Measurements from ENCODE around the gene NELL1.

DNA sequence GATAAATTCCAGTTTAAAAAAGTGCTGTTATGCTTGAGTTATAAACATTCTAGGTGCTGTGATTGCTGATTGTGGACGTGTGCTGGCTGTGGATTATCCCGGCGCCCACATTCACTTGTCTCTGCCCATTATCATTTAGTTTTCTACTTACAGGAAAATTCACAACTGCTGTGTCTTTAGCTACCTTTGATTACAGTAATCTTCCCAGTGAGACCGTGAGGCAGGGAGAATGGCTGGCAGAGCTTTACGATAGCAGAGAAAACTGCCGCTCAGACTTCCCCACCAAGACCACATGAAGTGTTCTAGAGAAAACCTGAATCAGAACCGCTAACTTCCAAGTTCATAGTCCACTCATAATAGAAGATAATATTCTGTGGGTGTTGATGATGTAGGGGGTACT lies 34.6 kb upstream of the NELL1 start:
- TF ChIP-seq NFRKB (IDR thresholded peaks at IDR 0.05) (no peak), ELF4 (IDR thresholded peaks at IDR 0.05) (no peak), LEF1 (IDR thresholded peaks at IDR 0.05; ENCODE audit: borderline replicate concordance) (no peak), TARDBP (IDR thresholded peaks at IDR 0.05) (no peak), BHLHE40 (IDR thresholded peaks at IDR 0.05; ENCODE audit: borderline replicate concordance) (no peak), SUZ12 (IDR thresholded peaks at IDR 0.05) (no peak), SP1 (IDR thresholded peaks at IDR 0.05) (no peak), HDGF (IDR thresholded peaks at IDR 0.05; ENCODE audit: borderline replicate concordance) (no peak), FOXM1 (IDR thresholded peaks at IDR 0.05; ENCODE audit: borderline replicate concordance) (no peak)
- TF ChIP-seq, protein P1, sequence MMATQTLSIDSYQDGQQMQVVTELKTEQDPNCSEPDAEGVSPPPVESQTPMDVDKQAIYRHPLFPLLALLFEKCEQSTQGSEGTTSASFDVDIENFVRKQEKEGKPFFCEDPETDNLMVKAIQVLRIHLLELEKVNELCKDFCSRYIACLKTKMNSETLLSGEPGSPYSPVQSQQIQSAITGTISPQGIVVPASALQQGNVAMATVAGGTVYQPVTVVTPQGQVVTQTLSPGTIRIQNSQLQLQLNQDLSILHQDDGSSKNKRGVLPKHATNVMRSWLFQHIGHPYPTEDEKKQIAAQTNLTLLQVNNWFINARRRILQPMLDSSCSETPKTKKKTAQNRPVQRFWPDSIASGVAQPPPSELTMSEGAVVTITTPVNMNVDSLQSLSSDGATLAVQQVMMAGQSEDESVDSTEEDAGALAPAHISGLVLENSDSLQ (IDR thresholded peaks at IDR 0.05) = no peak

All from HEK293T (cell line).